HTR-8/SVneo (cell line): ENCODE measurements around the gene MAJIN.

Source experiments
- DNase-seq: peaks from one replicate; pipeline ENCODE4 v3.0.0; 2011; ENCODE audit warnings: low spot score, mixed read lengths; ENCODE audit not compliant: insufficient read length
- FAIRE-seq: peaks from 2 replicates; lab custom pipeline; 2011; peaks lifted over from hg19 to GRCh38; lab: Jason Lieb, UNC

The MAJIN gene

DNA sequence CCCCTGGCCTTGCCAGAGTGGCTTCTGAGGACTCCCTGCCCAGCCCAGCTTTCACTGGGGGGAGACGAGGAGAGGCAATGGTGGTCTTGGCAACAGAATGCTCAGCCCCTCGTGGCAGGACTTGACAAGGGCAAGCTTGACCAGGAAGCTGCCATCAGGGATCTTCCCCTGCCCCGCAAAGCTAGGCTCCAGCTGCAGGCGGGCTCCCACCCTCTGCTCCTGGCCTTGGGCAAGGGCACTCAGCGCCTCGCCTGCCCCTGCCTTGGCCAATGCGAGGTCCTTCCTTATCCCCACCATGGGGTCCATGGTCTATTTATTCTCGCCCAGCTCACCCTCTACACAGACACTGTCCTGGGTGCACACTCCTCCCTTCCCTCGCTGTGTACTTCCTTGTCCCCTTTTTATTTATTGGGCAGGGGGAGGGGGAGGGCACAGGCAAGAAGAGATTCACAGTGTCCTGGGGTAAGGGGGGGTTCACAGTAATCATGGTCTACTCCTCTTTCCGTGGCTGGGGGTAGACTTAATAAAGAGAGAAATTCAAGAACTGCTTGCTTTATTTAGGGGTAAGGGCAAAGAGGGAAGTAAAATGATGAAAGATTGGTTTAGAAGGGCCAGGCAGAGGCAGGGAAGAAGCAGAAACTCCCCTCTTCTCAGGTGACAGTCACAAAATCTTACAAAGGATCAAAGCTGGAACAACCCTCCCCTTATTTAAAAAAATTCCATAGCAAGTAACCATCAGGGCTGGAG is 37.8 kb downstream of the MAJIN start:
- no peak for FAIRE-seq

DNA sequence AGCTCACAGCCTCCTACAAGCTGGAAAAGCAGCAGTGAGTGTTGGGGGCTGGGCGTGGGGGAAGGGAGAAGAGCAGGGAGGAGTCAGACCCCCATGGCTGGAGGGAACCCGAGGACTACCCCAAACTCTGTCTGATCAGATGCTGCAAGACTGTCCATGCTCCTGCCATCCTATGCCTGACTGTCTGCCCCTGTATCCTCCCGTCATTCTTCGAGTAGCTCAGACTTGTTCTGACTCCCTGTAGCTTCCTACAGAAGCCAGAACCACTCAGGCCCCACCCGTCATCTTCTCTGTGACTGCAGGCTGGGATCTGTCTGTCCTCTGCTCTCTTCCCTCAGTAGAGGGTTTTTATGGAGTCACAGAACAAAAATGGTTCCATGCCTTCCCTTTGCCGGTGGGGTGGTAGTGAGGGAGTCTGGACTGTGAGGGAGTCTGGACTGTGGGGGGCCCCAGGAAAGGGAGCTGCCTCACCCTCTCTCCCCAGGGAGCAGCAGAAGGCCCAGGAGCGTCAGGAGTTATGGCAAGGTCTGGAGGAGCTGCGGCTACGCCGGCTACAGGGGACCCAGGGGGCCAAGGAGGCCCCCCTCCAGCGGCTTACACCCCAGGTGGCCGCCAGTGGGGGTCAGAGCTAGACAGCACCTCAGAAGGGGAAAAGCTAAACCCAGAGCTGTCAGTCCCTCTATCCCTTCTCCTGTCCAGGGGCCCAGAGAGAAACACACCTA is 38.5 kb downstream of the MAJIN start:
- FAIRE-seq (no peak), DNase-seq (no peak)

More for the DNA sequence above, 37.8 kb downstream of the MAJIN start:
- no peak for DNase-seq

DNA sequence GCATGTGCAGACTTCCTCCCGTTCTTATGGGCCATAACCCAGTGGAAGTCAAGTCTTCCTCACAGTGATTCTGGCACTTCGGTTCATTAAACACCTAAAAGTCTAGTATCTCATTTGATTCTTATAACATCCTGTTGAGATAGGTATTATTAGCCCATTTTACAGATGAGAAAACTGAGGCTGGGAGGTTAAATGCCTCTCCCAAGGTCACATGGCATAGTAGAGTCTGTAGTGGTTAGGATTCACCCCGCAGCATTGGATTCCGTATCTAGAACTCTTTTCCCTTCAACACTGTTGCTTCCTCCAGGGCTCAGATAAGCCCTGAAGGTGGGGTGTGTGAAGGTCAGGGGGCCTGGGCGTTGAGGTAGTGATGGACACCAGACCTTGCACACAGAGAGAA is 39.6 kb downstream of the MAJIN start:
- FAIRE-seq (no peak), DNase-seq (no peak)

DNA sequence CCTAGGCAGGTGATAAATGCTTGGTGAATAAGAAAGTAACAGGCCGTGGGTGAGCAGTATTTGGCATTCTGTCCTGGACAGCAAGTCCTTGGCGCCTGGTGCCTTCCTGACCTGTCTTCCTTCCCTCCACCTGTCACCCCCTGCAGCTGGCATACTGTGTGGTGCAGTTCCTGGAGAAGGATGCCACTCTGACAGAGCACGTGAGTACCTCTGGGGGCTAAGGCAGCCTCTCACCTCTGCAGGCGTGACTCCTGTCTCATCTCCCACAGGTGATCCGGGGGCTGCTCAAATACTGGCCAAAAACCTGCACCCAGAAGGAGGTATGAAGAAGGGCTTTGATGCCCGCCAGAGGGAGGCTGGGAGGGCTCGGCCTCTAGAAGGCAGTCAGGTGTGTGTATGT is 40.6 kb downstream of the MAJIN start:
- FAIRE-seq, result no peak
- DNase-seq, result no peak

DNA sequence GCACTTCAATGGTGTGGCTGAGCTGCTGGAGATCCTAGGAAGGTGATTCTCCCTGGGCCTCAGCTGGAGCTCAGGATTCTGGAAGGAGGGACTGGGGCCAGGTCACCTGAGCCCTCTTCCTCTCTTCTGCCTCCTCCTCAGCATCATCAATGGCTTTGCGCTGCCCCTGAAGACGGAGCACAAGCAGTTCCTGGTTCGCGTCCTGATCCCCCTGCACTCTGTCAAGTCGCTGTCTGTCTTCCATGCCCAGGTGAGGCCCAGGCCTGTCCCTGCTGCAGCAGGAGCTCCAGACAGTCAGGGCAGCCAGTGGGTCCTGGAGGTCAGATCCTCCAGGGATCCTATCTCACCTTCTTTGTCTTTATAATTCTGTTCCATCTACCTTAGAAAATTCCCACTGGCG is 41.6 kb downstream of the MAJIN start:
- FAIRE-seq (no peak), DNase-seq (no peak)

DNA sequence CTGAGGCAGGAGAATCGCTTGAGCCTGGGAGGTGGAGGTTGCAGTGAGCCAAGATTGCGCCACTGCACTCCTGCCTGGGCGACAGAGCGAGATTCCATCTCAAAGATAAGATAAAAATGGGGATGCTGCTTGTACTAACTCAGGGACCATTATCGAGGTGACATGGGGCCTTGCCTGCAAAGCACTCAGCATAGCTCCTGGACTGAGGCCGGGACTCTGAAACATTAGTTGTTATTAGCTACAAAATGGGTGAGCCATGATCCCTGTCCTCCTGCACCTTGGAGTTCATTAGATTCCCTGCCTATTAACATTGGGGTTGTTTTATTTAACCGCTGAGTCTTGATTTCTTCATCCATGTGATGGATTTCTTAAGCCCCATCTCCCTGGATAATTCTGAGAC is 42.3 kb downstream of the MAJIN start:
- DNase-seq (no peak), FAIRE-seq (no peak)

DNA sequence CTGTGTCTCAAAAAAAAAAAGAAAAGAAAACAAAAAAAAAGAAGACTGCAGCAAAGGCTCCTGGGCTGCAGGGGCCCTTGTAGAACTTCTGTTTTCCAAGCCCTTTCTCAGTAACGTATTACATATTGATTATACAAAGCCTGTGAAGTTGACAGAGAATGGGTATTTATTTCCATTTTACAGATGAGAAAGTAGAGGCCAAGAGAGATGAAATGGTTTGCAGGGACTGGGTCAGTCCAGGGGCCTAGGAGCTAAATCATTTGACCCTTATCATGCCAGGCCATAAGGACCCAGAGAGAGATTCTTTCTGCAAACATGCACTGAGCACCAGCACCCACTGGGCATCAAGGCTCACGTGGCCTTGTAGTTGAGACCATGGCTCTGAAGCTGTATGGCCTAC is 43.0 kb downstream of the MAJIN start:
- DNase-seq, result no peak
- FAIRE-seq, result no peak

DNA sequence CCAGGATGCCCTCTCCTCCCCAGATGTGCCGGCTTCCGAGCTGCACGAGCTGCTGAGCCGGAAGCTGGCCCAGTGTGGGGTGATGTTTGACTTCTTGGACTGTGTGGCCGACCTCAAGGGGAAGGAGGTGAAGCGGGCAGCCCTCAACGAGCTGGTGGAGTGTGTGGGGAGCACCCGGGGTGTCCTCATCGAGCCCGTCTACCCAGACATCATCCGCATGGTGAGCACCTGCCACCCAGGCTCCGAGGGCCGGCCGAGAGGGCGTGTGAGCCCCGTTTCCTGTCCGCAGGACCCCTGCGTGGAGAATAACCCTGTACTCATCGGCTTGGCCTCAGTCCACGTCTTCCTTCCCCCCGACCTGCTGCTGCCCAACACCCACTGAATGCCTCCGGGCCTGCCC is 45.2 kb downstream of the MAJIN start:
- no peak for DNase-seq
- no peak for FAIRE-seq

DNA sequence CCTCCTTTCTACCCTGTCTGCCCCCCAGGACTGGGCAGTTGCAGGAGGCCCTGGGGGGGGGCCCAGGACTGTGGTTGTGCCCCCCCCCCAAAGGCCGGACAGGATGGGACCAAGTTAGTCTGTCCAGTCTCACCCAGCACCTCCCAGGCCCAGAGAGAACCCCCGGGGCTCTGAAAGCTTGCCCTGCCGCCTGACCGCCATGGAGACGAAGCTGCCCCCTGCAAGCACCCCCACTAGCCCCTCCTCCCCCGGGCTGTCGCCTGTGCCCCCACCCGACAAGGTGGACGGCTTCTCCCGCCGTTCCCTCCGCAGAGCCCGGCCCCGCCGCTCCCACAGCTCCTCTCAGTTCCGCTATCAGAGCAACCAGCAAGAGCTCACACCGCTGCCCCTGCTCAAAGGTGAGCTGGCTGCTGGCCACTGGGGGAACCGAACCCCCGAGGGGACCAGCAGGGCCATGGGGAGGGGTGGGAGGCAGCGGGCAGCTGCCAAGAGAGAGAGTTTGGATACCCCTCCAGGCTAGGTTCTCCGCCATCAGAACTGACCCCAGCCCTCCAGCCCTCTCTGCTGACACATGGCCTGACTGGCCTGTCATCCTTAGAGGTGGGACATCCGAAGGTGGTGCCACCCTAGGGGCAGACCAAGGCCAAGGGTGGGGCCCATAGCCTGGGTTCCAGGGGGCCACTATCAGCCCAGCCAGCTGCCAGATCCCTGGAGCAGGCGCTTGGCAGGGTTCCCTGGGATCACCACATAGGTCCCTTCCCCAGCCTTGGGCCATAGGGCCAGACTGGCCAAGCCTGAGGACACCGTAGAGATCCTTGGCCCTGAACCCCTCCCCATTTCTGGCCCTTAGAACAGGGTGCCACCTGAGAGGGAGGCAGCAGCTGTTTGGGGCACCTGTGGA is 46.1 kb downstream of the MAJIN start:
- no peak for DNase-seq
- no peak for FAIRE-seq

DNA sequence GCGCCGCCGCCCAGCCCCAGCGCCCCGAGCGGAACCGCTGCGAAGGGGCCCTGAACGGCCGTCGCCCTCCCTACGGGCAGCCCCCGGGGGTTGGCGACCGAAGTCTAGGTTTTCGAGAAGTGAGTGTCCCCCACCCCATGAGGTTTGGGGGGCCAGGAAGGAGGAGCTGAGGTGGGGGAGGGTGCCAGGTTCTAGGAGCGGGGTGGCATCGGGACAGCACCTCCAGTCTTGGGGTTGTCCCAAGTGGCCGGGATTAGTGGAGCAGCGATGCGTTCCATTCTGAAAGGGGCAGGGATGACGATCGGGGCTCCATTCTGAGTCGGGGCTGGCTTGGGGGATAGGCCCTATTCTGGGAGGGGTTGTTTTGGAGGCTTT is 47.0 kb downstream of the MAJIN start:
- DNase-seq, result peak; percentile 17
- no peak for FAIRE-seq

DNA sequence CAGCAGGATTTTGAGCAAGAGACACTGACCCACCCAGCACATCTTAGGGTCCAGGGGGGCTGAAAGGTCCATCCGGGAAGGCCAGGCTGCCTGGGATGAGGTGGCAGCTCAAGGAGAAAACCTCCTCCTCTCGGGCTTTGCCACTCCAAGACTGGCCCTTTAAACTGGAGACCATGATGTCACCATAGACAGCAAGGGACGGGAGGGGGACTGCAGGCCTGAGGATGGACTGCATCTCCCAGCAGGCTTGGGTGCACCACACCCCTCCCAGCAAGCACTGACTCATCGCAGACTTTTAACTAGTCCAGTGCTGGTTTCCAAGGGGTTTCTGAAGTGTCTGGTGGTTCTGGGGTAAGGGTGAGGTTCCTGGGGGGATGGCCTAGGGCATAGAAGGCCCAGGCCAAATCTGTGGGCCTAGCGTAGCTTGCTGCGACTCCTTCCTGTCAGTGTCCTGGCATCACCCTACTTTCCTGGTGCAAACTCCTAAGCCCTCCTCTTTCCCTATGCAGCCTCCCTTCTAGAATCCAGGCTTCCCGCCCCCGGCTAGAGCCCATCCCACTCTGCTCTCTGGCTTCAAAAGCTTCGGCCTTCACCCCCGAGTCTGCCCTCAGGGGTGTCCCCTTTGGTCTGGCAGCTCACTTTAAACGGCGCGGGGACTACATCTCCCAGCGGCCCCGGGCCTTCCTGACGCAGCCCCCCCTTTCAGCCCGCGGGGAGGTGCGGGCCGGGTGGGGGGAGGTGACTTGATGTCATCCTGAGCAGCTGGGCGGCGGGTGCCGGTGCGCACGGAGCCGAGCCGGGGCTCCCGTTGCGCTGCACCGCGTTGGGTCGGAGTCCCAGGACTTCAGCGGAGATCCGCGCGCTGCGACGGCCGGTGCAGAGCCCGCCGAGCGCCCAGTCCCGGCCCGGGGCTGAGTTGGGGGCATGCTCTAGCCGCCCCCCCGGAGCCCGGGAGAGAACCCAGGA is 47.7 kb downstream of the MAJIN start, which contains the start of gene PPP2R5B:
TSS of gene PPP2R5B (plus strand) at position 746 of the 966 bp plus-strand sequence. CDS start 1,046 bp downstream, outside the sequence.
- FAIRE-seq (peak; percentile 89), DNase-seq (peak; percentile 98)

DNA sequence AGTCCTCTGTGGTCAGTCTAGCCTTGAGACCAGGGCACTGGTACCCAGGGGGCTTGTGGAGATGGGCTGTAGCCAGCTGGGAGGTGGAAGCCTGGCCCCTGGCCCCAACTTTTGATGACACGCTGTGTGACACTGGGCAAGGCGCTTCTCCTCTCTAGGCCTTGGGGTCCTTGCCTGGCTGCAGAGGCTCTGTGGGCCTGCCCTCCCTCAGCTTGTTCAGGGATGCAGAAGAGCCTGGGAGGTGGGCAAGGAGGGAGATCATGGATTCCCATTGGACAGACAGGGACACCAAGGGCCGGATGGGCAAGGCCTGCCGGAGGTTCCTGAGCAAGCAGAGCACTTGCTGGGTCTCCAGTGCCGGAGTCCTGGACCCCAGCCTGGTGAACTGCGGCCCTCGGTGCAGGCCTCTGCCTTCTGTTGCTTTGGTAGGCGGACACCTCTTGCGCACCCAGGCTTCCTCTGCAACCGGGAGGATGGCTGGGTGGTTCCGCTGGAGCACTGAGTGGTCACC is 48.7 kb downstream of the MAJIN start:
- DNase-seq (no peak), FAIRE-seq (no peak)

DNA sequence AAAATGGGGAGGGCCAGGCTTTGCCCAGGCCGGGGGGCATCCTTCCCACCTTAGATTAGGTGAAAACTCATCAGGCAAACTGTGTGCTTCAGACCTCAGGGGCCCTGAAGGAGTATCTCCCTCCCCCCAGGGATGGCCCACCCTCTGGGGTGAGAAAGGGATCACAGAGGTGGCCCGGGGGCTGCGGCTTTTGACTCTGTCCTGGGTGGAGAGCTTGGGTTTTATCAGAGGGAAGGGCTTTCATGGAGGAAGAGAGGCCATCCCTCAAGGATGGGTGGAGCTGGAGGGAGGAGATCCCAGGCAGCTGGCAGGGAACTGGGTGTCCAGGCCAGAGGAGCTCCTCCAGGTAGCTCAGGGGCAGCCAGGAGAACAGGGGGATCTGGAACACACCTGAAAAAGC is 50.5 kb downstream of the MAJIN start:
- no peak for FAIRE-seq

DNA sequence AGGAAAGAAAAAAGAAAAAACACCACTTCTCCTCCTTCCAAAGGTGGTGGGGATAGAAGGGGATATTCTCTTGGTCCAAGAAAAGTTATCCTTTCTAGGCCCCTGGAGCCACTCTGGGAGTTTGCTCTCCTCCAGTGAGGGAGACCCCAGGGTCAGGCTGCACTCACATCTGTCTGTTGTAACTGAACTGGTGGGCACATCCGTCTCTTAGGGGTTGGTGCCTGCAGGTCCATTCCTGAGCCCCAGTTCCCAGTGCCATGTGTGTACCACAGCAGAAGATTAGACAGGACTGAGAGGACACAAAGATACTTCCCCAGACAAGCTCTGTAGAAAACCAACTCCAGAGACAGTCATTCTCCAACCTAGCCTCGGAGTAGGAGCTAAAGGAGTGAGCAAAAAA is 51.8 kb downstream of the MAJIN start:
- FAIRE-seq (no peak), DNase-seq (no peak)

More for the DNA sequence above, 50.5 kb downstream of the MAJIN start:
- no peak for DNase-seq

DNA sequence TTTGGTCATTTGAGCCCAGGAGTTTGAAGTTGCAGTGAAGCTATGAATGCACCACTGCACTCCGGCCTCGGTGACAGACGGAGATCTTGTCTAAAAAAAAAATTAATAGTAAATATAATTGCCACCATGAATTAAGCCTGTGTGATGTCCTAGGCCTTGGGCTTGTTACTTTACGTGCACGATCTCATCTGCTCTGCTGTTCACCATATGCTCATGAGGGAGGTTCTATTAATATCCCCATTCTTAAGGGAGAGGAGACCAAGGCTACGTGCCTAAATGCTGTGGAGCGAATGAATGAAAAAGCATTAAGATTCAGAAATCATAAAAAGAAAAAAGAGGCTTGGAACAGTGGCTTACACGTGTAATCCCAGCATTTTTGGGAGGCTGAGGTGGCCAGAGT is 52.3 kb downstream of the MAJIN start:
- no peak for DNase-seq
- FAIRE-seq, result no peak

DNA sequence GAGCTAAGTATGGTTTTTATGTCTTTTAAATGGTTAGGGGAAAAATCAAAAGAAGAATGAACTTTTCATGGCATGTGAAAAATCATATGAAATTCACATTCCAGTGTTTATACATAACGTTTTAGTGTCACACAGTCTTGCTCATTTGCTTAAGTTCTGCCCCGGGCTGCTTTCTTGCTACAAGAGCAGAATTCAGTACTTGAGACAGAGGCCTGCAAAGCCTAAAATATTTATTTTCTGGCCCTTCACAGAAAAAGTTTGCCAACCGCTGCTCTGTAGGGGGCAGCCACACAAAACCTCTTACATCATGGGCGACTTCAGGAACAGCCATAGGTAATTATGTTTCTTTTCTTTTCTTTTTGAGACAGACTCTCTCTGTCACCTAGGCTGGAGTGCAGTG is 53.9 kb downstream of the MAJIN start:
- DNase-seq (no peak), FAIRE-seq (no peak)

DNA sequence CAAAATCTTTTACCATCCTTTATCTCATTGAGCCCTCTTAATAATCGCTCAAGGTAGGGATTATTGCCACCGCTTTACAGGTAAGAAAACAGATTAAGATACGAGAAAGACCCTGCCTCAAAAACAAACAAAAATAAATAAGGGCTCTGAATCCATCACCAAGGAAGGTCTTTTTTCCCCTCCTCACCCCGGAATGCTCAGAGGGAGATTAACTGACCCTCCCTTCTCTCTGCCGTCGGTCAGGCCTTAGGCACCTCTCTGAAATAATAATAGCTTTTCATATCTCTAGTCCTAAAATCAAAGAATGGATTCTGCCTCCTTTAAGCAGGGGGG is 54.3 kb downstream of the MAJIN start:
- FAIRE-seq, result no peak
- DNase-seq, result no peak

DNA sequence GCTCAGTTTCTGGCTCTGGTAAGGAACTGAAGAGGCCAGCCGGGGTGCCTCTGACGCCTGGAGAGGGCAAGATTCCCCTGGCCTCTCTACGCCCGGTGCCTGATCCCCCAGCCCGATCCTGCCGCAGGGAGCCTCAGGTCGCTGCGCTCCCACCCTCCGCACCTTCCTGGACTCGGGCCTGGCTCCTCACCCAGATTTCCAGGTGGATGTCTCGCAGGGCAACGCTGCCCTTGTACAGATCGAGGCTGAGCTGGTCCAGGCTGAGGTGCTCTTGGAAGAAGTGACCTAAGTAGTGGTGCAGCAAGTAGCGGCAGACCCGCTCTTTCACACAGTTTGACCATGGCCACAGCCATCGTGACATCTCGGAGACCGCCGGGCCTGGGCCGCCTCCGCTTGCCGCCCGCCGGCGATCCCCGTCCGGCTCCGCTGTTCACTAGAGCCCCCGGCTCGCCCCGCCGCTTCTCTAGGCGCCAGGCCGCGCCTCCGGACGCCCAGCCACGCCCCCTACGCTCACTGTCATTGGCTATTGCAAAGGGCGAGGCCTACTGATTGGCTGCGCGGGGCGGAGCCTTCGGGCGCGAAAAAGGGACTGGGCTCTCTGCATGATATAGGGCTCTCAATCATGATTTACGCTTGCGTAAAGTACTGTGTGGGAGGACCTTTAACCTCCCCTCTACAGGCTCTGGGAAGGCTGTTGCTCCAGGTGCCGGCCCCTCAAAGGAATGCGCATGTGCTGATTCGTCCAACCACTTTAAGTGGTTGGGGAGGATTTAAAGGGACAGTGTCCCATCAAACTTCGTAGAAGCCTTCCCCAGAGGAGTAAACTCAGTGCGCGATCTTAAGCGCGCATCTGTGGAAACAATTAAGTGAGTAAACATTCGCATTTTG is 54.9 kb downstream of the MAJIN start, which contains the start of gene ATG2A:
TSS of gene ATG2A (minus strand) at position 435 of the 888 bp plus-strand sequence. CDS start at position 361, 74 bp downstream.
- DNase-seq, result peak; percentile 99
- FAIRE-seq, result peak; percentile 82
